ENCODE measurements around the gene HSPB9.
A peak's percentile ranks its signal among the peaks of the same experiment; 100 is the strongest.

HSPB9 gene, protein sequence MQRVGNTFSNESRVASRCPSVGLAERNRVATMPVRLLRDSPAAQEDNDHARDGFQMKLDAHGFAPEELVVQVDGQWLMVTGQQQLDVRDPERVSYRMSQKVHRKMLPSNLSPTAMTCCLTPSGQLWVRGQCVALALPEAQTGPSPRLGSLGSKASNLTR

DNA sequence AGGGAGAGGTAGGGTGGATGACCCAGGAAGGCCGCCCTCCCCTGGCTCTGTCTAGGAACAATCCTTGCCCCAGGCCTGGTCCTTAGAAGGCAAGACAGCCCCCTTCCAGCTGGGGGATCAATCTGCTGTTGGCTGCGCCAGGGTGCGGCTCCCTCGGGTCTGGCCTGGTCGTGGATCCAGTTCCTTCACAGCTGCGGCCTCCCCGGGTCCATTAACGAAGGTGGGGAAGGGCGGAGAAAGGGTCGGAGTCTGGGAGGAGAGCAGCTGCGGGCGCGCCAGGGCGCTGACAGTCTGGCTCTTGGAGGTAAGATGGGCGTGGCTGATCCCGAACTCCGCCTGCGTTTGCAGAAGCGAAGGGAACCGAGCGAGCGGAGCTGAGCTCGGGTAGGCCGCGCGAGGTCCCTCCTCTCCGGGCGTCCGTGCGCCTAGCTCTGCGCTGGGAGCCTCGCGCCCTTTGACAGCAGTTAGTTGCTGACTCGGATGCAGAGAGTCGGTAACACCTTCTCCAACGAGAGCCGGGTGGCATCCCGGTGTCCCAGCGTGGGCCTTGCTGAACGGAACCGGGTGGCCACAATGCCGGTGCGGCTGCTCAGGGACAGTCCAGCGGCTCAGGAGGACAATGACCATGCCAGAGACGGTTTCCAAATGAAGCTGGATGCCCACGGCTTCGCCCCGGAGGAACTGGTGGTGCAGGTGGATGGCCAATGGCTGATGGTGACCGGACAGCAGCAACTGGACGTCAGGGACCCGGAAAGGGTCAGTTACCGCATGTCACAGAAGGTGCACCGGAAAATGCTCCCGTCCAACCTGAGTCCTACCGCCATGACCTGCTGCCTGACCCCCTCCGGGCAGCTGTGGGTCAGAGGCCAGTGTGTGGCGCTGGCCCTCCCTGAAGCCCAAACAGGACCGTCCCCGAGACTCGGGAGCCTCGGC, at the start of gene HSPB9:
Gene HSPB9 (plus strand): TSS at position 434 of the 933 bp plus-strand sequence. CDS start 47 bp downstream, at position 481.
- DNase-seq, result no peak

DNA sequence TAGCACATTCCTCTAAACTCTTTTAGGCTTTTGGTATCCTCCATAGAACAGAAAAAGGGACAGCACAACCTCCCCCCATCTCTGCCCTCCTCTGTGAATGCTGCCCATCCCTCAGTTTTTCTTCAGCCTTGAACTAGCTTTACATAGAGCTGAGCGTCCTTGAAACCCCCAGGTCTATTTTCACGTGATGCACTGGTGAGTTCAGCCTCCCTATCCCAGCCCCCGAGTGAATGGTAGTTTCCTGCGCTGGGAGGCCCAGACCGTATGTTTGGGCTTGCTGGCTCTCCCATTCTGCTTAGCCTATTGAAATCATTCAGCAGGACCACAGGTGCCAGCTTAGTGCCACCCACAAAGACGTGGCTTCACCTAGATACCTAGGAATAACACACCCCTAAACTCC, 46.8 kb upstream of the HSPB9 start:
- DNase-seq, result no peak

DNA sequence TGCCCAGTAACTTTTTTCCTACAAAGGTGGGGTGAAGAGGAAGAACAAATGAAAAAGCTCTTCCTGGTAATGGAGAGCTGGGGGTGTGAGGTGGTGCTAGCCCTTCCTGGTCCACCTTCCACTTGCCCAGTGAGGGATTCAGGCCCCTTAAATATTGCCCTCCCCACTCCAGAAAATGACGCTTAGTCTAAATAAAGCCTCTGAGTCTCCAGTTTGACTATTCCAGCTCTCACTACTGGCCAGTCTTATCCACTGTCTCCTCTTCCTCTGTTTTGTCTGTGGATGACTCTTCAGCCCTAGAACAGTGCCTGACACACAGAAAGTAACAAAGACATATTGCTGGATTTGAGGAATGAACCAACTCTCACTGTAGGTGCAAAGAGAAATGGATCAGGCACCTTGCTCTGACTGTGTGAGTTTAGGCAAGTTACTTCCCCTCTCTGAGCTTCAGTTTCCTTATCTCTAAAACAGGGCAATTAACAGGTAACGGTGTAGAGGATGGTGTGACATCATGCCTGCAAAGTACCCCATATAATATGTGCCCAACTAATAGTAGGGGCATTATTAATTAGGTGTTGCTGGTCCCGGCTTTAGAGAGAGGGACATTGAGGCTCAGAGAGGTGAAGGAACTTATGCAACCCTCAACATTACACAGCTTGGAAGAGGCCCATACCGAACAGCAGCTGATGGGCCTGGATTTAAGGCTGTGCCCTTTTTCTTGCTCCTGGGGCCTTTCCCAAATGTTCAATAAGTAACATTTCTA, 45.6 kb upstream of the HSPB9 start:
- no peak for DNase-seq

DNA sequence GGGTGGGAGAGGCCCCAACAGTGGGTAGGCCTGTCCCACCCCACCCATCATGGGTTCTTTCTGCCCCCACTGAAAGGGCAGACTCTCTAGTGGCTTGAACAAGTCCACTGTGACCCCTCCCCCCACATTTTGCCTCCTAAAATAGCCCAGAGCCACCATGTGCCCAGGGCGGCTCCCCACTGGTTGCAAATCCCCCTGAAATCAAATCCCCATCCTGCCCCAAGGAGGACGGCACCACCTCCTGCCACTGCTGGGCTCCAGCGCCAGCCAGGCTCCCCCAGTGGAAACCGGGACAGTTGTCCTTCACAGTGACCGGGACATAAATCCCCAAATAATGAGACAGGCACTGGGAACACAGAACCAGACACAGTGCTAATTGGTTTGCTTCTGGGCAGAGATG, 44.8 kb upstream of the HSPB9 start:
- DNase-seq, result no peak

DNA sequence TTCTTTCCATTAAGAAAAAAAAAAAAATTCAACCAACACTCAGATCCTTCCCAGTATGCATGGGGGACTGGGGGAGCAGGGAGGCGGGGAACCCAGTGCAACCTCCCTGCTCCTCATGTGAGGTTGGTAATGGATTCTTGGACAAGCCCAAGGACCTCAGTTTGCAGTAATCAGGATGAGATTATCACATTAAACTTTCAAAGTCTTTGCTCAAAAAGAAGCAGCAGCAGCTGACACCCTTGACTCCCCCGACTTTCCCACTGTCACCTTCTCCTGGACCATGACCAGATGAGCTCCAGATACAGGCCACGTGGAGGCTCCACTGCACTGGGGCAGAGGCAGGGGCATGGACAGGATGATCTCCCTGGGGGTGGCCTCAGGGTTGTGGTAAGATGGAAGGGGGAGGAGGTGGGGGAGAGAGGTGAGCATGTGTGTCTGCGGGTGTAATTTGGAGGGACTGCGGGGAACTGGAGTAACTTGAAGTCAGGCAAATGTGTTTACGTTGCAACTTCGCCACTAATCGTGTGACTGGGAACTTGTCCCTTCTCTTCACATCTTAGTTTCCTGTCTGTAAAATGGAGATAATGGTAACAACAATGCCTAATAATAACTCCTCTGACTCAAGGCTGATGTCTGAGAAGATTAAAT, 44.1 kb upstream of the HSPB9 start:
- no peak for DNase-seq

DNA sequence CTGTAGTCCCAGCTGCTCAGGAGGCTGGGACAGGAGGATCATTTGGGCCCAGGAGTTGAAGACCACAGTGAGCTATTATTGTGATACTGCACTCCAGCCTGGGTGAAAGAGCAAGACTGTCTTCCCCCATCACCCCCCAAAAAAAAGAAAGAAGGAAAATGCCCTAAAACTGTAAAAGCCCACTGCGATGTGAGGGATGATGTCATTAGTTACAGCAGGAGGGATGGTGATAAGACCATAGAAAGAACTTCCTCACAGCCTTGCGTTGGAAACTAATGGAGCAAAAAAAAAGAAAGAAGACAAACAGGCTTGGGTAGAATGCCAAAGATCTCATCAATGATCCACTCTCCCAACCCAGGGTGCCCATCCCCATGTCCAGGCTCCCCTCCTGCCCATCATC, 43.1 kb upstream of the HSPB9 start:
- no peak for DNase-seq

DNA sequence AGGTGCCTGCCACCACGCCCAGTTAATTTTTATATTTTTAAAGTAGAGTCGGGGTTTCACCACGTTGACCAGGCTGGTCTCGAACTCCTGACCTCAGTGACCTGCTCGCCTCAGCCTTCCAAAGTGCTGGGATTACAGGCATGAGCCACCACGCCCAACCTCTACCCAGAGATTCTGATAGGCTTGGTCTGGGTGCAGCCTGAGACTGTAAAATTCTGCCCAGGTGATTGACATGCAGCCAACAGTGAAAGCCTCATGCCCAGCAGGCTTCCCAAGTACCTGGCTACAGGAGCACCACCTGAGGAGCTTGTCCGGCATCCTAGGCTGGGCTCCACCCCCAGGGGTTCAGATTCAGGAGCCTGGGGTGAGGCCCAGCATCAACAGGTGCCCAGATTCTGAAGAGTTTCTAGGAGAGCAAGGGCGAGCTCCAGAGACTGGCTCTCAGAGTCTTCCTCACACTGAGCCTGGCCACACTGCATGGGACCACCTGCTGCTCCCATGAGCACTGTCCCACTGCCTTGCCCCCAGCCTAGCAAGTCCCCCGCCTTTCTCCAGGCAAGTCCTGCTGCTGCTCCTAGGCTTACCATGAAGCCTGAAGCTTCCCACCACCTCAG, 41.0 kb upstream of the HSPB9 start:
- no peak for DNase-seq

DNA sequence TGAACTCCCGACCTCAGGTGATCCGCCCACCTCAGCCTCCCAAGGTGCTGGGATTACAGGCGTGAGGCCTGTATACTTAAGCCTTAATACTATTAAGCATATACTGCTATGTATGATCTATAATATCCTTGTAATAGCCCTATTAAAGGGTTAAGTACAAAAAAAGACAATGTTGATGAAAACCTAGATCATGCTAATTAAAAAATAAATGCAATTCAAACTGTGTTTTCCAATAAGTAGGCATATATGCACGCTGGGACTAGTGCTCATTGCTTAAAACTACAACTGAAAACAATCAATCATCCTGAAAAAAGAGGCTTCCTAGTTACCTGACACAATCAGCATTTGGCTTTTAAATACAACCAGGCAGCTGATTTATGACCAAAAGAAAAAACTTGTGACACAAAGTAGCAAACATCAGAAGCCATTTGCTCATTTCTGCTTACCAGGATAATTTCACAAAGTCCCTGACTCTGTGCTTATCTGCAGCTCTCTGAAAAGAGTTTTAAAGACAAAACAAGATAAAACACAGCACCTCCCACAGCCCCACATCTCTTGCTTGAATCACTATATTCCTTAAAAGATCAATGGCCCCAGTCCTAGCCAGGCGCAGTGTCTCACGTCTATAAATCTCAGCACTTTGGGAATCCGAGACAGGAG, 35.4 kb upstream of the HSPB9 start:
- DNase-seq, result no peak

DNA sequence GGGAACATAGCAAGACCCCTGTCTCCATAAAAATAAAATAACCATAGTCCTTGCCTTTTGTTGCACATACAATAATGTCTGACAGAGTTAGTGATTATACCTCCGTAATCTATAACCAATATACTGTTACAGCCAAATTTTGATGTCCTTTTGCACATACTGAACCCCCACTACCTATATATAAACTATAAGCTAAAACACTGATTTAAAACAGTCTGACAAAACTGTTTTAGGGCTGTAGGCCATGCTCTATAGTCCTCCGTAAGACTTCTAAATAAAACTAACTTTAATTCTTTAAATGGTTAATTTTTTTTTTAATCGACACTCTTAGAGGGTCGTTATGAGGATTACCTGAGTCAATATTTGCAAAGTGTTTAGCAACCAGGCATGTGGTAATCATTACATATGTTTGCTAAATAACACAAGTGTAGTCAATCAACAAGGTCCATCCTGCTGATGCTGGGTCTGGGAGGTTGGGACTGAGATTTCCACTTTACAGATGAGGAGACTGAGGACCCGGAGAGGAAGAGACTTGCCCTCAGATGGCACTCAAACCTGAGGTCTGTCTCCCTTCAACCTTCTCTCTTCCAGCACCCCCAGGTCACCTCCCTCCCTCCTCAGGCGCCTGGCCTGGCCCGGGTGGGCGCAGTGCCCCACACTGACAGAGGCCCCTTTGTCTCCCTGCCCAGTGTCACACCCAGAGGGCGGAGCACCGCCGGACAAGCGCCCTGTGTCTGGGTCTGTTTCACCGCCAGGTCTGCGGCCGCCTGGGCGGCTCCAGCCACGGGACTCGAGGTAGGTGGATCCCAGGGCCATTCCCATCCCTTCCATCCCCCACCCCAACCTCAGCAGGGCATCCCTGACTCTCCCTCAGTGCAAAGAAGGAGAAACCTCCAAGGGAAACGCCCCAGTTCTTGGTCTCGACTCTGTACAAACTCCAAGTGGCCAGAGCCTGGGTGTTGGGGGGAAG, 34.6 kb upstream of the HSPB9 start:
- no peak for DNase-seq

DNA sequence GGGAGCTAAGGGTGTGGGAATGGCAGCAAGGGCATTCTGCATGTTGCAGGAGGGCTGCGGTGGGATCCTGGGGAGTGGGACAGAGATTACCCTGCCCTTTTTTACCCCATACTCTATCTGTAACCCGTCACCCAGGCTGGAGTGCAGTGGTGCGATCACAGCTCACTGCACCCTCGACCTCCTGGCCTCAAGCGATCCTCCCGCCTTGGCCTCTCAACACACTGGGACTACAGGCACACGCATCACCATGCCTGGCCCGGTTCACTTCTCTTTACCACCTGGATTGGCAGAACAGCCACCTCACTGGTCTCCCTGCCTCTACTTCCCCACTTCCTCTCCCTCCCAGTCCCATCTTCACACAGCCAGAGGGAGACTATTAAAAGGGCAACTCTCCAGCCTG, 33.9 kb upstream of the HSPB9 start:
- no peak for DNase-seq

DNA sequence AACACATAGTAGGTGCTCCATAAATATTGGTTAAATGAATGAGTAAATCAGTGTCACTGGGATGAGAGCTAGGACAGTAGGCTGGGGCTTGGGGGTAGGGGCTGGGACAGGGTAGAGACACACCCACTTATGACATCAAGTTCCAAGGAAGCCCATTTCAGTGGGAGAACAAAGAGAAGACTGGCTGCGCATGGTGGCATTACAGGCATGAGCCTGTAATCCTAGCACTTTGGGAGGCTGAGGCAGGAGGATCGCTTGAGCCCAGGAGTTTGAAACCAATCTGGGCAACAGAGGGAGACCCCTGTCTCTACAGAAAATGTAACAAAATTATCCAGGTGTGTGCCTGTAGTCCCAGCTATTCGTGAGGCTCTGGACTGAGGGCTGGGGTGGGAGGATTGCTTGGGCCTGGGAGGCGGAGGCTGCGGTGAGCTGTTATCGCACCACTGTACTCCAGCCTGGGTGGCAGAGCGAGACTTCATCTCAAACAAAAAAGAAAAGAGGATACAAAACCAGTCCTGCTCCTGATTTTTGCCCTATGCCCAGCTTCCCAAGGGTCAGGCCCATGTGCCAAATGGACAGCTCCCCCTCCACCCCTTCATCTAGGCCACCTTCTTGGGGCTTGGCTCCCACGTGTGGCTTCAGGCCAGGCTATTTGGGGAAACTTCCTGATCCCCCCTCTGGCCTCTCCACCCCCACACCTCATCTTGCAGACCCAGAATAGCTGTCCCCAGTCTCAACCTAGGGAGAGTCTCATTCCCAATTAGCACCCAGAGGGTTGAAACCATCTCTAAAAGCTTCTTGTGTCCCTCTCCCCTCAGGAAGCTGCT, 31.4 kb upstream of the HSPB9 start:
- no peak for DNase-seq

DNA sequence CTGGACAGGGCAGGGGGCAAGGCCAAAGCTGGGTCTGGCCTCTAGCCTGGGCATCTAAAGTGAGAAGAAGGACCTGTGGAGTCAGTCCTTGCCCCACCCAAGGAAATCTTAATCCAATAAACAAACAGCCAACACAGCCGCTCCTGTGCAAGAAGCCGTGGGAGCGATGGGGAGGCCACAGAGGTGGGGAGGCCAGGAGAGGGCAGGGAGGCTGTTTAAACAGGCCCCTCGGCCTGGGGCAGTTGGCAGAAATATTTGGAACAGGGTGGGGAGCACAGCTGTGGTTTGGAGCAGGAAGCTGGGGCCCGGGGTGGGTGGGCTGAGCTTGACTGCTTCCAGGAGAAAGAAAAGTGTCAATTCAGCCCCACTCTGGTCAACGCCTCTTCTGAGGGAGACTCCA, 29.7 kb upstream of the HSPB9 start:
- no peak for DNase-seq

DNA sequence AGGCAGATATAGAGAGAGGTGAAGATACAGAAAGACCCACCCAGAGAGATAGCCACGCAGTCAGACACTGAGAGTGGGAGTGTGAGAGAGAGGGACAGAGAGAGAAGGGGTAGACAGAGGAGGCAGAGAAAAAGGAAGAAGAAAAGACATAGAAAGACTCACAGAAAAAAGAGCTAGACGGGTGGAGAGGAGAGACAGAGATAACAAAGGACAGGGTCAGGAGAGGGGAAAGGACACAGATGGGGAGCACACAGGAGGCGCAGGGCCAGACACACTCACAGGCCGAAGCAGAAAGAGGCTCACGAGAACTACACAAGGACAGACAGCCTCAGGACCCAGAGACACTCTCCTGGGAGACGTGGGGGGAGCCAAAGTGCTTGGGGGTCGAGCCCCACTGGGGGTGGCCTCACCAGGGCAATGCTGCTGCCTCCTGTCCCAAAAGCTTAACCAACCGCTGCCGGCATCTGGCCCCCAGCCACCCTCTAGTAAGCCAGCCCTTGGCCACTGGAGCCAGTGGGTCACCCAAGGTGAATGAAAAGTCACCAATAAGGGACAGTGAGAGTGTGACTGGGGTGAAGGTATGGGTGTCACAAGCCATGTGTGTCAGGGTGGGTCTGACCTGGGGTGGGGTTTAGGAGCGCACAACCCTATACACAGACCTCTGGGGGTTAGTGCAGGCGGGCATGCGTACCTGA, 28.1 kb upstream of the HSPB9 start:
- no peak for DNase-seq

DNA sequence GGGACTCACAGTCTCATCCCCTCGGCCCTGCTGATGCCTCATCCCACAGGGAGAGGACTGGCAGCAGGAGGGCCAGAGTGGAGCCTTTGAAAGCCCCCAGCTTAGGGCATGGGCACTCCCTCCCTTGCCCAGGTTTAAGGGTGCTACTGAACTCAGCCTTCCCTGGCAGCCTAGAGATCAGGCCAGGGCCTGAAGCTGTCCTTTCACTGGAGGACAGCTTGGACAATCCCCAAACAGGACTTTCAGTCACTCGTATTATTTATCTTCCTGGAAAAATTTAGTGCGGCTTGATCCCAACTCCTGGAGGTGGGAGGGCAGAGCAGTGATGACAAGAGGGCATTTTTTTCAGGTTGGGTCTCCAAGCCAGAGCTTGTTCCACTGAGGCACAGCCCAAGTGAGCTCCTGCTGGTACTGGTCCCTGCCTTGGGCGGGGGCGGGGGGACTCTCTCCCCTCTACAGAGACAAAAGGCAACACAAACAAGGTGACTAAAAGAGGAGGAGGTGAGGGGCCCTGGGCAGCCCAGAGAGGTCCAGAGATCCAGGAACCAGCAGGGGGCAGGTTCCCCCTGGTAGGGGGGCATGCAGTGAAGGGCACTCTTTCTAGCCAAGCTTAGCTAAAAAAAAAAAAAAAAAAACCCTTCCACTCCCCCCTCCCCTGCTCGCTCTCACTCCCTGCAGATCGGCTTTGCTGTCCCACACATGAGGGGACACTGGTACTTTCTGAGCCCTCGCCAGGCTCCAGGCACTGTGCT, 26.1 kb upstream of the HSPB9 start:
- no peak for DNase-seq

DNA sequence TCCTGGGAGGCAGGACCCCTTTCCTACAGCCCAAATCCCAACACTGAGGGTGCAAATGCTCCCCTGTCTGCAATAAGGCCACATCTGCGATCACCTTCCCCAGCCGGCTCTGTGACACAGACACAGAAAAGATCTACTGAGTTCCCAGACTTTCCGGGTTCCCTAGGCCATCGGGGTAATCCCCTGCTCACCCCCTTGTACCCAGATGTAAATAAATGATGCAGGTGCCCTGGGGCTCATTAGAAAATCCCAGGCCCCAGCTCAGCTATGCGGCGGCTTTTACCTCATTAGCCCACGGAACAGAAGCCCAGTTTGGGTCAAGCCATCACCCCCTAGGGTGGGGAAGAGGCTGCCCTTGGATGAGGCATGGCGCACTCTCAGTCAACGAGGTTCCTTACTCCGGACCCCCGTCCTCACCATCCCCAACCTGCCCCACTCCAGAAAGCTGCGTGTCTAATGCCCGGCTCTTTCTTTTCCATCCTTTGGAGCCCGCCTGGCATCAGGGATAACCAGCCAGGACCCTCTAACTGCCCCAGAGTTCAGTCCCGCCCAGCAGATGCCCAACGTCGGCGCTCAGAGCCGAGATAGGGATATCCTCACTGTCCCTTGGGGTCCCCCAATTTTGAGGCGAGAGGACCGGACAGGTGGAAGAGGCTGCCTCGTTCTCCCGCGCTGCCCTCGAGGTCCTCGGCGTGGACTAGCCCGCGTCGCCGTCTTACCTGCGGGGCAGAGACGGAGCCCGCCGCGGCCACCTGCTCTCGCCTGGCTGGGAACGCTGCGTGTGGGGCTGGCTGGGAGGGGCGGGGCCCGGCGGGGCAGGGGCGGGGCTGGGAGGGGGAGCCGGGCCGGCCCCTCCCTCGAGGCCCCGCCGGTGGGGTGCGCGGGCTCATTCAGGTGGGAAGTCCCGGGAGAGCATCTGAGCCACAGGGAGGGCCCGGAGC, 24.6 kb upstream of the HSPB9 start, which contains the start of gene ZNF385C:
Gene ZNF385C (minus strand): TSS at position 783 of the 941 bp plus-strand sequence. CDS start 35,417 bp downstream, outside the sequence.
- DNase-seq, result peak; percentile 53

DNA sequence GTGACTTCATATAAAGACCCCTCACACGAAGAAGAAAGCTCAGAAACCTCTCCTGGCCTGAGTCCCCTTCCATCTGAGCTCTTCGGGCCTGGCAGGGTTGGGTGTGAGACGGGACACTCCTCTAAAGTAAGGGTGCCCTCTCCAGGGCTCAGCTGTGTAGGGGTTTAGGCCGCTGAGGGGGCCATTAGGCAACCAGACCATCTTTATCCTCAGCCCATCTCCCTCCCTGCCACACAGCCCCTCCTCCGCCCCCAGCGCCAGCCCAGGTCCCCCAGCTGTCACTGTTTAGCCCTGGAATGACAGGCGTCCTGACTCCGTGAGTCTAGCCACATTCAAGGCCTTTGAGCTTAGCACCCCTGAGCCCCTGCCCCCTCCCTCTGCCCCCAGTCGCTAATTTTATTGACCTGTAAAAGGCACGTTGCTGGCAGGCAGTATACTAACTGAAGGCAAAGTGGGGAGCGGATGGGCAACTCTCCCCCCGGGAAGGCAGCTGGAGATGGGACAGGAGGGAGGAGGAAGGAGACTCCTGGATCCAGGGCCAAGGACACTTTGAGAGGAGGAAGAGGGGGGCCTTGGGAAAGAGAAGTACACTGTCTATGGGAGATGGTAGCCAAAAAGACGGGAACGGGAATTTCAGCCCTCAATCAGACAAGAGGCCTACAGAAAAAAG, 23.7 kb upstream of the HSPB9 start:
- DNase-seq, result no peak
